ENCODE data around the gene TIAM2. TPM values are rescaled to one million over a fixed set of nuclear protein-coding genes. Genes with fewer than 3 reads are reported as not detected.

The TIAM2 gene
- total RNA-seq, 1 donor from 2014 or later, result 5.9 TPM

DNA sequence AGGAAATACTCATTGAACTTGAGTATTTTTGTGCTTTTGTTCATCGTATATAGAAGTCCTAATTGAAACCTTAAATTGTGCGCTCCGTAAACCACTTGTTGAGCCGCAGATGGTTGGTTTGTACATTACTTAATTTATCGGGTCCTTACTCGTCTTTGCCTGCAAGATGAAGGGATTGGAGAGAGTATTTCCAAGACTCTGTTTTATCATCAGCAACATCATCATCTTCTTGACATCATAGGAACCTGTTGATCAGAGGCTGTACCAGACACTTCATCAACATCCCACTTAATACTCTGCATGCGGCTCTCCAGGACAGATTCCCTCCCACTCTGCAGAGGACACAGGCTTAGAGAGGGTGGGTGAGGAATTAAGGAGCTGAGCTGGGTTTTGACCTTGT, 28.6 kb downstream of the TIAM2 start:
- intact Hi-C loops (cut with micrococcal nuclease), result no loop called here

DNA sequence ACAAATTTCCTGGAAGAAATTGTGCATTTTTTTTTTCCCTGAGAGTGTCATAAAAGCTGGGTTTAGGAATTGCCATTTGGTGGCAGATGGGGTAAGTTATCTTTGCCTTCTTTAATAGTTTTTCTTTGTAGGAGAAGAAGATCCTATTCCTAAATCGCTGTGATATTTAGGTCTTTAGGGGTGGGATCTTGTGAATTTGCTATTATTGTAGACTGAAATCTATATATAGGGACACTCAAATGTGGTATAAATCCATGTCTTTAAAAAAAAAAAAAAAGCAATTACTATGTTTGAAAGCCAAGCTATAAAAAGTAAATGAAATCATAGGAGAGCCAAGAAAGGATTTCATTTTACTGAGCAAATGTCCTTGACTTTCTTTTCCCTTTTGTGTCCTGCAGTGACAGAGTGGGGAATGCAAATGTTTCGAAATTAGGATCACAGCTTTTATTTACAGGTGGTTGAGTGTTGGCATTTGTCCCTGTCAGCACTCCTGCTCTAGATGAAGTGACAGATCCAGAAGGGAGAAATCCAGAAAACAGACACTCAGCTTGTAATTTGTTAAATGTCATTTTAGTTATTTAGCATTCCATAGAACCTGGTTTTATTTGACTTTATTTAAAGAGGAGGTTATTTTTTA, 29.4 kb downstream of the TIAM2 start:
- intact Hi-C loops (cut with micrococcal nuclease), result no loop called here

DNA sequence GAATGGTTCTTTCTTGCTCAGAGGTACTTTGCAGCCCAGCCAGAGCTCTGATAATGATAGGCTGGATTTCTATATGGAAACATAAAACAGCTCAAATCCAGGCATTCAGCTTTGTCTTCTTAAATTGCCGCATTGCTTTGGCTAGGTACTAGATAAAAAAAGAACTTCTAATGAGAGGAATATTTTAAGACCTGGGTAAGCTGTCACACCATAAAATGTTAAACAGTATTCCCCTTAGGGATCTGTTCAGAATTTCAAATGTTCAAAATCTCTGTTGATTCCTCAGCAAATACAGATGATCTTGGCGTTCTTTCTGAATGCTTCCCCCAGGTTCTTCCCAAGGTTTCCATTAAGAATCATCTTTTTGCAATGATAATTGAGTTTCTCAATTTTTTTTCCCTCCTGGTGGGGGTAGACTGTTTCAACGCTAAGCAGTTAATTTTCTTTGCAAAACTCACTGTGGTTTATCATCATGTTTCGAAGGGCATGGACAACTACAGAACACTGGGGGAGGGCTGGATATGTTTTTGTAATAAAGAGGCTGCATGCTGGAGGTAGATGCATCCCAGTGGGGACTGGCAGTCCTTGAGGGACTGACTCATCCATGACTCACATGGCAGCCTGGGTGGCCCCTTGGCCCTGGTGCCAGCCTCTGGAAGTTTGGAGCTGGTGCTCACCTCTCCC, 31.0 kb downstream of the TIAM2 start:
- intact Hi-C loops (cut with micrococcal nuclease), result no loop called here

DNA sequence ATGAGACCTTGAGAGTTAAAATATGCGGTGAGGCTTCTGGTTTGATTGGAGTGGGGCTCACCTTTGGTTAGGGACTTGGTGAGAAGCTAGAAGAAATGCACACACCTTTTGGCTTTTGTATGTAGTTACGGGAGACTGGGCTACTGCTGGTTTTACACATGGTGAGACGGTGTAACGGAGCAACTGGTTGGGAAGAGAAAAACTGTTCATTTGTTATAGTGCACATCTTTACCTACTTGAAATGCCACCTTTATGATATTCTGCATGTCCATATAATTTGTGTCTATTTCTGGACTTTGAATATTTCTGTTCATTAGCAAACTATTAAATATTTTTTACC, 31.6 kb downstream of the TIAM2 start:
- intact Hi-C loops (cut with micrococcal nuclease), result no loop called here

DNA sequence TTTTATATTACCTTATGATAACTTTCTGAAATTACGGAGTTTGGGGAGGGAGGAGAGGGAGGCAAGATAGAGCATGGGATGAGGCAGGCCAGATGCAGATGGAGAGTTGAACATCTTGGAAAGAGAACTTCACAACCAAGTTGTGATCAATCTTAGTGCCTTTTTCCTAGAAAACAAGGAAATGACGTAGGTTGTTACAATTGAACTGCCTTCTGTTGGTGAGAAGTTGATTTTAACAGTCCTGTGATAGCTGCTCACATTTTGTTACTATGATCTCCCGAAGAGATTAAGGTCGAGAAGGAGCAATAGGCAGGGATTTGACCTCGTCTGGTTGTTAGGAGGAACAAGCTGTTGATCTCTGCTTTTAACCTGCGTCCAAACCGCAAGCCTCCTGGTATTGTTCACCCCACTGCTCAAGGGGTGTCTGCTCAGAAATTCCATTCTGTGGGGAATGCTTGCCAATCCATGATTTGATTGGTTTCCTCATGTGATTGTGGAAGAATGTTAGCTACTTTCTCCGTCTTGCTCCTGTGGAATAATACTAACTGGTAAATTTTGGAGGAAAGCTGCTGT, 35.1 kb downstream of the TIAM2 start:
- intact Hi-C loops (cut with micrococcal nuclease), result no loop called here

DNA sequence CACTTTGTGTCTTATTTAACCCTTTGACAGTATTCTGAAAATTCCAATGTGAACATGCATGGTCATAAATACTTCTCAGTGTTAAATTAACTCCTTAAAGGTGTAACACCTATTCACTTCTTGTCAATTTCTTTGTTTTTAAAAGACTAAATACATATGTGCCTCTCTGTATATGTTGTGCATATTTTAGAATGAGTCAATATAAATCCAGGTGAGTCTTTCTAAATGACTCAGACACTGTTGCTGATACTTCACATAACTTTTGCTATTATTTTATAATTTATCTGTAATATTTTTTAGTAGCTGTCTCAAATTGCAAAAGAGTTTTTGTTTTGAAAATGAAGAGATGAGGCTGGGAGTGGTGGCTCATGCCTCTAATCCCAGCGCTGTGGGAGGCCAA, 36.0 kb downstream of the TIAM2 start:
- intact Hi-C loops (cut with micrococcal nuclease), result no loop called here

DNA sequence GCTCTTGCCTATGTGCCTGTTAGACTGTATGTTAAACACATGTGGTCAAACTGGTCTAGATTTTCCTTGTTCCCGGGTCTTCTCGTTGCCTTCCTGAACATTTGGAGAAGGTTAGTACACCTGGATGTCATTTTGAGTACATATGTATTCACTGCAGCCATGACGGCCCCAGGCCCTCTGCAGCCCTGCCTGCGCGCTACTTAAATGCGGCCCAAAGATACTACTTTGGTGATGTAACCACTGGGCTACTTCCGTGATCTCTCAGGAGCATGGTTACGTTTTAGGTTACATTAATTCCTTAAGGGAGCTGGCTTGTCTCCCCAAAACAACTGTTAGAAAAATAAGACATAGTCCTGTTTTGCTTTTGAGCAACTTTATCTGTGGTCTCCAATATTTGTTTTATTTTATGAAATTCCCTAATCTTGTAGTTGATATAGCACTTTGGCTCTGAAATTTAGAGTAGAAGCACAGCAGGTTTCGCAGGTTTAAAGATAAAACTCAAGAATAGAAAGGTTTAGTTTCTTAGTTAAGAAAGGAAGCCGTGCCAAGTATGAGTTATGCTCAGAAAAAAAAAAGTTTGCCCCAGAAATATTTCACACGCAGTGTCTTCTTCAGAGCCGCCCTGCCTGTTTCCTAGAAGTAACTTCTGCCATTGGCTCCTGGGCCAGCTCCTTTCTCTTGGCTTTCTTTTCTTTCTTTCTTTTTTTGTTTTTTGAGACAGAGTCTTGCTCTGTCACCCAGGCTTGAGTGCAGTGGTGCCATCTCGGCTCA, 38.1 kb downstream of the TIAM2 start:
- intact Hi-C loops (cut with micrococcal nuclease), result no loop called here

DNA sequence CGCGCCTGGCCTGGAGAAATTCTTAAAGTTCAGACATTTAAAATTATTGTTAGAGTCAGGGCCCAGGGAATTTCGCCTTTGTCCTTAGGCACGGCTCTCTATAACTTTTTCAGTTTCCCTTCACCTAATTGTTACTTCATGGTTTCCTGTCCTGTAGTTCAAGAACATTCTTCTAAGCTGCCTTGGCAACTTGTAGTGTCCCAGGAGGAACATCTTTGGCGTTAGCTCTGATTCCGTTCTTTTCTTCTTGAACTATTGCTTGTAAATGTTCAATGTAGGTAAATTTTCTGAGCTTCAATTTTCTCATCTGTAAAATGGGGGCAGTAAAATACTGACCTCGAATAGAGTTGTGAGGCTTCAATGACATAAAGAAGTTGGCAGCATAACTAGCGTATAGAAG, 41.8 kb downstream of the TIAM2 start:
- intact Hi-C loops (cut with micrococcal nuclease), result no loop called here

DNA sequence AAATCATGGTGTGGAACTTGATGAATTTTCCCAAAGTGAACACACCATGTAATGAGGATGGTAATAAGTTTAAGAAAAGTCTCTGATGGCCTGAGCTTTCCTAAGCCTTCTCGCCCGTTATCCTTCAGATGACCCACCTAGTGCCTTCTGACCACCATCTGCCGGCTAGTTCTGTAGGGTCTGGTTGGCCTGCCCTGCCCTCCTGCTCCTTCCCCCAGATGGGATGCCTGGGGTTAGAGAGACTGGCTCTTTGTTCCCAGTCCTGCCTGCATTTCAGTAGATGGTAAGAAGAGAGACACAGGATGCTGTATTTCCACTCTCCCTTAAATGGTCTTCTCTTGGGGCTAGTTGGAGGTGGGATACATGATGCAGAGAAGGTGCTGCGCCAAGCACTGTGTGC, 43.0 kb downstream of the TIAM2 start:
- intact Hi-C loops (cut with micrococcal nuclease), result no loop called here

DNA sequence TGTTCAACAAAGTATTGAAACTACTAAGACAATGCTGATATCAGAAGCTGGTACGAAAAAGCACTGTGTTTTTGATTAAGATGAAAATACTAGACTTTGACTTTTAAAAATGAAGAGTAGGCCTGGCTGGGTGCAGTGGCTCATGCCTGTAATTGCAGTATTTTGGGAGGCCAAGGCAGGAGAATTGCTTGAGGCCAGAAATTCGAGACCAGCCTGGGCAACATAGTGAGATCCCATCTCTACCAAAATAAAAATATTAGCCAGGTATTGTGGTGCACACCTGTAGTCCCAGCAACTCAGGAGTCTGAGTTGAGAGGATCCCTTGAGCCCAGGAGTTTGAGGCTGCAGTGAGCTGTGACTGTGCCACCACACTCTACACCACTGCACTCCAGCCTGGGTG, 43.4 kb downstream of the TIAM2 start:
- intact Hi-C loops (cut with micrococcal nuclease), result no loop called here

DNA sequence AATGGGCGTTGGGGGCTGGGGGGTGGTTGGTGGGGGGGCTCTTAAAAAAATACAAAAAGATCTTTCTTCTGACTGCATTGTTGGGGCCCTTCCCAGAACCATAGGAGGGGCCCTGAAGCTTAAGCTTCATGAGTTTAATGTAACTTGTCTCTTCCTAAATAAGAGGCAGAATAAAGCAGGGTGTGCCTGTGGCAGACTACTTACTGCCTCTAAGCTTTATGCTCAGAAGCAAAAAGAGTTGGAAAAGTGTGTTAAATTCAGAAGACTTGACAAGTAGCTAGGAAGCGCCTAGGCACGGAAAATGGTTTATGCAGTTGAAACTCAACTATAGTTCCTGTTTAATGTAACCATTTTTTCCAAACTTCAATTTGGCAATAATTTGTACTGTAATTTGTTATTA, 44.5 kb downstream of the TIAM2 start:
- intact Hi-C loops (cut with micrococcal nuclease), result no loop called here

DNA sequence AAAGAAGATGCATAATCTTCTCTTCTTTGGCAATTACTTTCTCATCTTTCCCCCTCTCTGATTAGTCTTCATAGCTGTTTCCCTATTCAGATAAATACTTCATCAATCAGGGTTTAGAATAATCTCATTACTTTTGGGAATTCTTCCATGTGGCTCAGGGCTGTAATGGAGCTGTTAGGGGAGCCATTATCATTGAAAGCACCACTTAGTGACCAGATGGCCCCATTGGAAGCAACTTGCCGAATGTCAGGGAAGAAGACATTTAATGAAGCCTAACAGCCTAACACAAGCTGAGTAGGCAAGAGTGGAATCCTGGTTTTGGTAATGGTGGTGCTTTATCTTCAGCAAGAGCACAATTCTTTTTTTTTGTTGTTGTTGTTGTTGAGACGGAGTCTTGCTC, 45.0 kb downstream of the TIAM2 start:
- intact Hi-C loops (cut with micrococcal nuclease), result no loop called here

DNA sequence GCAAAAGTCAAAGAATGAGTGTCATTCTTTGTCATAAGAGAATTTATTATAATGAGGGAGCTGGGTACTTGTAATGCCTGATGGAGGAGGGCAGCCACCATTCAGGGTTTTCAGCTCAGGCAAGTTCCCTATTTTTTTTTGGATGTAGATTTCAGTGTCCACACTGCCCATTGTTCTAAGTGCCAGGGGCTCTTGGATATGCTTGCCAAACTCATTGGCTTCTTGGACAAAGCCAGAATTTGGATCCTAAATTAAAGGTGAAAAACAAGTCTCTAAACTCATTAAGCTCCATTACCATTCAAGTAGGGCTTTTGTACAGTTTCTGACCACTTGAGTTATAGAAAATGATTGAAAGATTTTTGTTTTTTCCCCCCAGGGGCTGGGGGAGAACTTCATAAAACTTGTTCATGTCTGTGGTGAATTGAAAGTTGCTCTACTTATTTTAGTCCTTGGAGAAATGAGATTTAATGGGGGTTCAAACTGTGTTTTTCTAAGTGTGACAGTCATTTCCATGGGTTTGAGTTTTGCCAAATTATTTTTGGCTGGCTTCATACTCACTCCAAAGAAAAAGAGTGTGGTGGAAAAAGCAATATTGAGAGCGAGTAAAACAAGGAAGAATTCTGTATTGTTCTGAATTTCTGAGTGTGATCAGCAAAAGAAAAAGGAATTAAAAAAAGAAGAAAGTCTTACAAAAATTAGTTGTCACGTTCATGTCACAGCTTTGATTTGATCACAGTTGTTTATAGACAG, 46.0 kb downstream of the TIAM2 start:
- intact Hi-C loops (cut with micrococcal nuclease), result no loop called here

DNA sequence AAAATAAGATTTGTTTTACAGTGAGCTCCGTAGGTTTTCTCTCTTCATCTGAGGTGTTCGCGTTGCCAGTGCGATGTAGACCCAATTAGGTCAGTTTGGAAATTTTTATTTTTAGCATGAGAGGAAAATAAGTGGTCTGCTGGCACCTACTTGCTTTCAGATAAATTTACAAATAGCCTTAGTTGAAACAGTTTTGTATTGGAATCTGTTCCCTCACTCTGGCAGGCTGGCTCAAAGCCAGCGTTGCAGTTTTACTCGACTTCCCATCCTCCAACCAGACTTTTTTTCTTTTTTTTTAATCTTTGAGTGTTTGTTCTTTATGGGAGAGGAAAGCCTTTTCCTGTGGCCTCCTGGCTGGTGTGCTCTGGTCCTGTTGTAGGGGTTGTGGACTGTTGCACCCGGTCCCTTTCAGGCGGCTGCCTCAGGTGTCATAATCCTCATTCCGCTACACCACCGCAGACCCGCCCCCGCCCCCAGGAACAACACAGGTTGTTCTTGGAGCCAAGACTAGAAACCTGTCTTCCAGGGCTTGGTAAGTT, 46.7 kb downstream of the TIAM2 start:
- intact Hi-C loops (cut with micrococcal nuclease), result no loop called here

DNA sequence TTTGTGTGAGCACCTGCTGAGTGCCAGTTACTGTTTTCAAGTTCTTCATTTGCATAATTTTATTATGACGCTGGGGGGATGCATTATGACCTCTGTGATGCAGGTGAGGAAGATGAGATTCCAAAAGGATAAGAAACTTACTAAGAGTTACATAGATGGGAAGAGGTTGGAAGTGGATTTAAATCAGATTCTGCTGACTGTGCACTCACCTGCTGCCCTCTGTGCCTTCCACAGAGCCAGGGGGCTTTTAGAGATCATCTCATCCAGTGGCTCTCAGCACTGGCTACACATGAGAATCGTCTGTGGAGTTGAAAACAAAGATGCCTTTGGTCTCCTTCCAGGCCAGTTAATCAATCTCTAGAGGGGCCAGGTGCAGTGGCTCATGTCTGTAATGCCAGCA, 47.9 kb downstream of the TIAM2 start:
- intact Hi-C loops (cut with micrococcal nuclease), result no loop called here

DNA sequence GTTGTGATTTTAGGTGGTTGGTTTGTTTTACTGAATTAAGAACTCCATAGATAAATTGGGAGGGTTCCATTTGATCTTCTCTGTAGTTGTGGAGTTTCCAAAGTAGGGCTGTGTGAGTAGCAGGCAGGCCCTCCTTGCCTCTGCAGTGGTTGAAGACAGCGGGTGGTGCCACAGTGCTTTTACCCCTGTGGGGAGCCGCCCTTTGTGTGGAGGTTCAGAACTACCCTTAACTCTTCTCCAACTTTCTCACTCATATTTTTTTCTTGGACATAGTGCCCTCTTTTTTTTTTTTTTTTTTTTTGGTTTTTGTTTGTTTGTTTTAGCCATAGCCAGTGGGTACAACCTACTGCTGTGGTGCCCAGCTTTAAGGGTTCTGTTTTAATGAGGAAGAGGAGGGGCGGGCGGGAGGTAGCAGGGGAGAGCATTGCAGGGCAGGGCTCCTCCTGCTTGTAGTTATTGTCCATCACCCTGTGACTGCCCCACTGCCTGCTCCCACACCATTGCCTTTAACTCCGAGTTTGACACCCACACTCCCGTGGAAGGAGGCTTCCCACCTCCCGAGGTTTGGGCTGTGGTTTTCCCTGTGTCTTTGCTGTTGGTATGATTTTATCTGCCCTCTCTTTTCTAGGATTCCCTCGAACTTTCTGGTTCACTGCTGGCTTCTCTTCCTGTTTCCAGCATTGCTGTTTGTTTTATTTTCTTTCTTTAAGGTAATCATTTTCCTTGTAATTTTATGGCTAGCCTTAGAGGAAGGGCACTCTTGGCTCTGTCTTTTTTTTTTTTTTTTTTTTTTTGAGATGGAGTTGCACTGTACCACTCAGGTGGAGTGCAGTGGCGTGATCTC, 50.7 kb downstream of the TIAM2 start:
- intact Hi-C loops (cut with micrococcal nuclease), result no loop called here

DNA sequence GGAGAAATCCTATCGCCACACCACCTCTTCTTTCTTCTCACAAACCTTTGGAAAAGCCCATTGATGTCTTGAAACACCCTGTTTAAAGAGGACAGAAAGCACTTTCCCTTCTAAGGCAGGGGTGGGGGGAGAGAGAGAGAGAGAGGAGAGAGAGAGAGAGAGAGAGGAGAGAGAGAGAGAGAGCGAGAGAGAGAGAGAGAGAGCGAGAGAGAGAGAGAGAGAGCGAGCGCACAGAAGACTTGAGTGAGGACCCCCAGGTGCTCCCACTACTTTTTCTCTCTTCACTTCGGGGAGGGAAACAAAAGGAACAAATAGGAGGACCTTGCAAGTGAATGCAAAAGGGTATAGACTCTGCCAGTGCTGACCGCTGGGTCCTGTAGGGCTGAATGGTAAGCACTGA, 52.4 kb downstream of the TIAM2 start:
- intact Hi-C loops (cut with micrococcal nuclease), result no loop called here

DNA sequence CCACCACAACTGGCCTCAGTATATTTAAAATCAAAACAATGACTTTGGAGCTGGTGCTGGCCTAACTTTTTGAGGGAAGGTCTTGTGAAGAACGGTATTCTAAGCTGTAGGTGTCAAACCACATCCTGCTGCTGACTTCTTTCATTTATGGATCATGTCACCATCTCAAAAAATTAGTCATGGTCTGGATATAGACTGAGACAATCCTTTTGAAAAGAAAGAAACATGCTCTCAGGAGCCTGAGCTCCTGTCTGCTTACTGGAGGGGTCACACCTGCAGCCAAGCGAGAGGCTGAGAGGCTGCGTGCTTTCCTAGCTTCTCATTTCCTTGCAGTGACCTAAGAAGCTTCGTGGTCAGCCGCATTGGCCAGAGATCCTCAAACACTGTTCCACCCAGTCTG, 55.2 kb downstream of the TIAM2 start:
- intact Hi-C loops (cut with micrococcal nuclease), result loop anchor here (1.0 to 5.0 kb wide), 3 partner anchors 102 to 264 kb away; partner anchors contain the start of gene TFB1M

DNA sequence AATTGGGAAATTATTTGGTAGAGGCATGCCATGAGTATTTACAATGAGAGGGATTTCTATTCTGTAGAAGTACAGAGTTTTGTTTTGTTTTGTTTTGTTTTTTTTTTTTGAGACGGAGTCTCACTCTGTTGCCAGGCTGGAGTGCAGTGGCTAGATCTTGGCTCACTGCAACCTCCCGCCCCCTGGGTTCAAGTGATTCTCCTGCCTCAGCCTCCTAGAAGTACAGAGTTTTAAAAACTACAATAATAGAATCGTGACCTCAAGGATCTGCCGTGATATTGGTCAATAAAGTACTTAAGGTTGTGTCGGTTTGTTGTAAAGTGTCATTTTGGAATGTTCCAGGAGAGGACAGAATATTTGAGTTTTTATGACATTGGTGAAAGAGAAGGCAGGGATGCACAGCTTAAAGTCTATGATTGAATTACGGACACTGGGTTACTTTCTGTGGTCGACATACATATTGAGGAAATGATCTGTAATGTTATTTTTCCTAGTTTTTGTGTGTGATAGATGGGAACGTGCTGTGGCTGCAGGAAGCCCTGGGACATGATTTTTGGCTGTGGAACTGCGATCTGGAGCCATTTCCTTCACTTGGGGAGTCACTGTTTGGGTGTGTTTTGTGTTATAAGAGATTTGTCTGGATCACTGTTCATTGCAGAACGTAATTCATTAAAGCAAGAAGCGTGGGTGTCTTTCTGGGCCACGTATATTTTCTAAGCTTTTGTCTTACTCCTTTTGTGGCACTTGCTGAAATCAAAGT, 59.6 kb downstream of the TIAM2 start:
- intact Hi-C loops (cut with micrococcal nuclease), result loop anchor here (5.0 kb wide), 1 partner anchor 98 kb away; no protein-coding TSS in a partner anchor

DNA sequence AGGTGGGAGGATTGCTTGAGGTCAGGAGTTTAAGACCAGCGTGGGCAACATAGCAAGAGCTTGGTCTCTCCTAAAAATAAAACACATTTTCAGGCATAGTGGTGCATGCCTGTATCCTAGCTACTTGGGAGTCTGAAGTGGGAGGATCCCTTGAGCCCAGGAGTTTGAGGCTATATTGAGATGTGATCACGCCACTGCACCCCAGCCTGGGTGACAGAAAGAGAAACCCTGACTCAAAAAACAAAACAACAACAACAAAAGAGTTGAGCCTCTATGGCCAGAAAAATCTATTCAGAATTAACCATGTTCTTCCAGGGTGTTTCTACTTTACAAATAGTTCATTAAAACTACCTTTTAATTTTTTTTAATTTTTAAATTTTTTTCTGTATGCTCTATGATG, 60.6 kb downstream of the TIAM2 start:
- intact Hi-C loops (cut with micrococcal nuclease), result no loop called here

Measured in T-helper 2 cell treated with Interferon-gamma antibody and Interleukin-4, amounts not matched to agents 100 ng/mL and 5 ng/mL, for 36 hours (primary cell).